Endothelial cell of umbilical vein (primary cell): ENCODE data around the gene ARPP19. TPM values are rescaled to one million over a fixed set of nuclear protein-coding genes. Genes with fewer than 3 reads are reported as not detected.
"Not testable (repeated sequence)": the region's sequence is repeated elsewhere in the genome, so short reads cannot be mapped to it uniquely, and the experiment has no call there.

Experiments used
- BruUV-seq: library from RNA; stranded (reverse); fragments of 400-500 nt; replicated peaks from 2 replicates; lab custom pipeline; 2021; lab: Mats Ljungman, UMichigan
- CTCF ChIA-PET: fragments of 300-600, 350-600 bp; sonication (Branson Sonifier 250); formaldehyde crosslinking; loops from one replicate; lab custom pipeline; 2021; ENCODE audit warnings: antibody characterized with exemption, inconsistent platforms; lab: Charles Lee
- POLR2A ChIA-PET: fragments of 300-600, 350-600 bp; sonication (Branson Sonifier 250); formaldehyde crosslinking; loops from one replicate; lab custom pipeline; 2021; ENCODE audit warnings: antibody characterized with exemption, inconsistent platforms; lab: Charles Lee
- DNase-seq: peaks from one replicate; pipeline ENCODE4 v3.0.0-alpha.2; 2011; ENCODE audit warnings: low read depth, low spot score
- FAIRE-seq: peaks from 2 replicates; lab custom pipeline; 2011; peaks lifted over from hg19 to GRCh38; lab: Jason Lieb, UNC
- H2AFZ ChIP-seq: 2 replicates; pipeline ENCODE4 v1.6.0; 2012; ENCODE audit warnings: low read depth, low read length, control low read depth, inconsistent platforms
- H3K27ac ChIP-seq: 2 replicates; pipeline ENCODE4 v1.5.1; 2011; ENCODE audit warnings: low read depth, mild to moderate bottlenecking, control low read depth, low read length, moderate library complexity; ENCODE audit not compliant: insufficient read depth
- H3K27me3 ChIP-seq, 2 experiments: 2 replicates each; pipeline versions ENCODE4 v1.6.0 to v1.6.1; 2011; ENCODE audit warnings: low read length in 2 of 2, mixed read lengths in 1 of 2; ENCODE audit not compliant: control insufficient read depth in 2 of 2, insufficient read depth in 2 of 2
- H3K36me3 ChIP-seq, 2 experiments: 2 replicates in 1 of 2; 3 replicates in 1 of 2; pipeline ENCODE4 v1.5.1; 2011; ENCODE audit warnings: low read length in 2 of 2, mild to moderate bottlenecking in 1 of 2, moderate library complexity in 1 of 2; ENCODE audit not compliant: control insufficient read depth in 2 of 2, insufficient read depth in 2 of 2; ENCODE audit errors: extremely low read depth in 1 of 2
- H3K4me1 ChIP-seq: 3 replicates; pipeline ENCODE4 v1.5.1; 2011; ENCODE audit warnings: mild to moderate bottlenecking, low read length; ENCODE audit not compliant: control insufficient read depth, insufficient read depth; ENCODE audit errors: extremely low read depth
- H3K4me2 ChIP-seq: 2 replicates; pipeline ENCODE4 v1.6.1; 2011; ENCODE audit warnings: low read length, control low read depth, mixed read lengths; ENCODE audit not compliant: insufficient read depth
- H3K4me3 ChIP-seq, 3 experiments: fragments of 200-600 bp in 1 of 3; sonication (generic), shearing (Covaris generic) in 1 of 3; replicated peaks in 1 of 3; 2 replicates each; pipeline ENCODE4 v1.5.1; 2011 to 2016; ENCODE audit warnings: control low read depth in 3 of 3, low read length in 3 of 3, mild to moderate bottlenecking in 2 of 3, inconsistent platforms in 1 of 3, low read depth in 1 of 3, moderate library complexity in 1 of 3; ENCODE audit not compliant: insufficient read depth in 1 of 3
- H3K79me2 ChIP-seq: 2 replicates; pipeline ENCODE4 v1.6.0; 2012; ENCODE audit warnings: low read length, inconsistent platforms; ENCODE audit not compliant: control insufficient read depth, insufficient read depth
- H3K9ac ChIP-seq: replicated peaks from 2 replicates; pipeline ENCODE3; 2011; ENCODE audit warnings: low read length, control low read depth; ENCODE audit not compliant: insufficient read depth; ENCODE audit errors: extremely low read depth
- H3K9me1 ChIP-seq: replicated peaks from 3 replicates; pipeline ENCODE4 v1.6.0; 2011; ENCODE audit warnings: mild to moderate bottlenecking, low read length; ENCODE audit not compliant: control insufficient read depth, insufficient read depth; ENCODE audit errors: extremely low read depth
- H3K9me3 ChIP-seq: replicated peaks from 2 replicates; pipeline ENCODE4 v1.5.1; 2012; ENCODE audit warnings: low read length, inconsistent platforms; ENCODE audit not compliant: control insufficient read depth, insufficient read depth
- H4K20me1 ChIP-seq: replicated peaks from 2 replicates; pipeline ENCODE3; 2011; ENCODE audit warnings: mild to moderate bottlenecking, low read length; ENCODE audit not compliant: control insufficient read depth, insufficient read depth; ENCODE audit errors: extremely low read depth
- FOS ChIP-seq: IDR thresholded peaks from 2 replicates; pipeline ENCODE4 v1.6.1; 2011; ENCODE audit warnings: mild to moderate bottlenecking, low read length, moderate library complexity, borderline replicate concordance; ENCODE audit not compliant: insufficient read depth
- POLR2A ChIP-seq: IDR thresholded peaks from 2 replicates; pipeline ENCODE4 v1.6.1; 2012; ENCODE audit warnings: low read depth, mild to moderate bottlenecking, control low read depth, low read length
- dilution Hi-C: fragments of 300-500 bp; cut with MboI; formaldehyde crosslinking; loops from one replicate; pipeline ENCODE4 v1.15.0; 2019; ENCODE audit warnings: low sequenced_read_pairs; ENCODE audit not compliant: extremely low pct_ligation_motif_present
- intact Hi-C: fragments of 100-400 bp; cut with micrococcal nuclease; formaldehyde crosslinking; loops from one replicate; pipeline ENCODE4 v1.10.0; 2022
- polyA plus RNA-seq, 4 experiments: library from polyadenylated mRNA; depleted of rRNA in 3 of 4; stranded (reverse) in 3 of 4; unstranded in 1 of 4; fragments of >200 nt; gene quantifications; 2 replicates each; pipeline versions ENCODE4 v1.2.1 to v1.2.3, GENCODE V29; 2011 to 2012; ENCODE audit warnings: missing spikeins in 1 of 4
- total RNA-seq: library from RNA; stranded (reverse); gene quantifications from 2 replicates; pipeline ENCODE4 v1.2.3, GENCODE V29; 2021

Gene ARPP19
- total and polyA plus RNA-seq, 2 donors (not counting 3 experiments of a cell fraction or from before 2014, with no cell fraction given) = 47.1 to 191 TPM

DNA sequence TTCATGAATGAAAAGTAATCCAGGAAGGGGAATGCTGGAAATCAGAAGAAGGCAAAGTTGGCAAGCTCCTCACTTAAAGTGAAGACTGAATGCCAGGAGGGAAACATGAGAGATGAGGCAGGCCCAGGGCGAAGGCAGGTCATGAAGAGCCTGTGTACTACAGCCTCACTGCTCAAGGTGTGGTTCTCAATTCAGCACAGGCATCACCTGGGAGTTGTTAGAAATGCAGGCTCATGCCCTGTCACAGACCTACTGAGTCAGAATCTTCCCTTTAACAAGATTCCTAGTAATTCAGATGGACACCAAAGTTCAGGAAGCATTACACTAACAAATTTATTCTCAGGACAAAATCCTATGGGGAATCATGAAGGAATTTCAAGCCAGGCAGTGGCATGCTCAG, 54.3 kb downstream of the ARPP19 start:
- Histone ChIP-seq H3K4me3 (no peak overlapping the region), H3K9me3 (no peaks in the 10 kb centered on the region), H3K4me1 (peaks cover 2% of the 10 kb centered on the region), H3K27ac (no peak overlapping the region), H2AFZ (no peak overlapping the region), H3K9ac (no peak overlapping the region), H3K36me3 (no peaks in the 10 kb centered on the region), H4K20me1 (peaks cover 8% of the 10 kb centered on the region), H3K4me2 (no peak overlapping the region), H3K79me2 (peaks cover 90% of the 10 kb centered on the region), H3K9me1 (no peaks in the 10 kb centered on the region), H3K27me3 (no peaks in the 10 kb centered on the region)
- no peak for FAIRE-seq
- no peak for DNase-seq
- no peak for TF ChIP-seq POLR2A
- dilution Hi-C loops (no loop called here), intact Hi-C loops (no loop called here)
- POLR2A ChIA-PET = no interaction called here
- CTCF ChIA-PET = interaction anchor here (1.0 kb wide), 1 partner anchor 9 kb away, joined by 5 read pairs; no protein-coding TSS in a partner anchor
- BruUV-seq = no TSS peak

DNA sequence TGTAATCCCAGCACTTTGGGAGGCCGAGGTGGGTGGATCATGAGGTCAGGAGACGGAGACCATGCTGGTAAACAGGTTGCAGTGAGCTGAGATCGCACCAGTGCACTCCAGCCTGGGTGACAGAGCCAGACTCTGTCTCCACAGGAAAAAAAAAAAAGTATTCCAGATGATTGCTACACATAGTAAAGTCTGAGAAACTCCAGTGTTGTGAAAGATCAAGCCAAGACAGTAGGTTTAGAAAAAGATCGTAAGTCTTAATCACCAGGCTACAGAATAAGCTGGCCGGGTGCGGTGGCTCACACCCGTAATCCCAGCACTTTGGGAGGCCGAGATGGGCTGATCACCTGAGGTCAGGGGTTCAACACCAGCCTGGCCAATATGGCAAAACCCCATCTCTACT, 56.0 kb downstream of the ARPP19 start:
- H3K9me3 ChIP-seq, CTCF ChIA-PET, POLR2A ChIA-PET, DNase-seq, H3K9ac ChIP-seq, BruUV-seq, intact Hi-C loops, H2AFZ ChIP-seq, H3K36me3 ChIP-seq, dilution Hi-C loops, H3K27ac ChIP-seq, H3K4me3 ChIP-seq, H3K4me2 ChIP-seq, H3K27me3 ChIP-seq, H3K4me1 ChIP-seq, FAIRE-seq, H3K9me1 ChIP-seq, H4K20me1 ChIP-seq: not testable (repeated sequence)
- peaks cover 91% of the 10 kb centered on the region for H3K79me2 ChIP-seq

DNA sequence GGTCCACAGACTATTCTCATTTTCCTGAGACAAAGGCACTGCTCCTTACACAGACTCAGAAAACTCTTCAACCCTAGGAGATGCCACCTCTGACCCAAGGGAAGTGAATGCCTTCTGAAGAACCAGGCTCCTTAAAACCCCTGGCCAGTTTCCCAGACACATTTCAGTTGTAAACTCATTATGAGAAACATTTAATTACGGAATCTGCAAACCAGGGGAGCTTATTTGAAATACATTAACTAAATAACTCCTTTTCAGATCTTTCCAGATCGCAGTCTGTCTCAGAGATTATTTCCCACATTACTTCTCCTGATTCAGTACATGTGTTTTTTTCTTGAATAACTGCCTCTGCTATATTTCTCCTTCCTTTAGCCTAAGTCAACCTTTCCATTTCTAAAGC, 57.7 kb downstream of the ARPP19 start:
- no peaks in the 10 kb centered on the region for H3K9me3 ChIP-seq
- no peak overlapping the region for H3K4me3 ChIP-seq
- no peaks in the 10 kb centered on the region for H3K36me3 ChIP-seq
- no TSS peak for BruUV-seq
- H3K9ac ChIP-seq = no peak overlapping the region
- DNase-seq (no peak), FAIRE-seq (no peak)
- ChIA-PET POLR2A (no interaction called here), CTCF (interaction anchor here (1.0 kb wide), 1 partner anchor 20 kb away, joined by 3 read pairs; no protein-coding TSS in a partner anchor)
- H4K20me1 ChIP-seq = peaks cover 11% of the 10 kb centered on the region
- H3K4me1 ChIP-seq = peaks cover 2% of the 10 kb centered on the region
- peaks cover 90% of the 10 kb centered on the region for H3K79me2 ChIP-seq
- no peak overlapping the region for H2AFZ ChIP-seq
- dilution Hi-C loops = no loop called here
- no peak for TF ChIP-seq FOS
- H3K4me2 ChIP-seq = no peak overlapping the region
- no peaks in the 10 kb centered on the region for H3K9me1 ChIP-seq
- no peak overlapping the region for H3K27ac ChIP-seq
- intact Hi-C loops = no loop called here
- H3K27me3 ChIP-seq = no peaks in the 10 kb centered on the region
